Activated T-helper 2 cell treated with anti-CD3 and anti-CD28 coated beads, Interferon-gamma antibody, Interleukin-2, Interleukin-4, amounts not matched to agents 10 μg/mL and 5 μg/mL and 100 μg/mL, durations not matched to agents 14 hours and 24 hours and 36 hours (primary cell): Measurements from ENCODE around the gene POLG2. TPM values are rescaled to one million over a fixed set of nuclear protein-coding genes. Genes with fewer than 3 reads are reported as not detected.
A peak's percentile ranks its signal among the peaks of the same experiment; 100 is the strongest.
"Not testable (repeated sequence)": the region's sequence is repeated elsewhere in the genome, so short reads cannot be mapped to it uniquely, and the experiment has no call there.

Experiments
- DNase-seq: peaks from one replicate; pipeline ENCODE4 v3.0.0; 2021; ENCODE audit warnings: low spot score
- H3K27ac Mint-ChIP-seq: one replicate; pipeline ENCODE4 v1.8.0; 2021; ENCODE audit warnings: mixed read lengths
- H3K27me3 Mint-ChIP-seq: one replicate; pipeline ENCODE4 v1.8.0; 2021; ENCODE audit warnings: low read depth, mixed read lengths
- H3K36me3 Mint-ChIP-seq: one replicate; pipeline ENCODE4 v1.8.0; 2021; ENCODE audit warnings: low read depth, mixed read lengths
- H3K4me1 Mint-ChIP-seq: one replicate; pipeline ENCODE4 v1.8.0; 2021; ENCODE audit warnings: low read depth, mixed read lengths
- H3K4me3 Mint-ChIP-seq: one replicate; pipeline ENCODE4 v1.8.0; 2021; ENCODE audit warnings: low read depth, mild to moderate bottlenecking, moderate library complexity, mixed read lengths
- H3K9me3 Mint-ChIP-seq: one replicate; pipeline ENCODE4 v1.8.0; 2021; ENCODE audit warnings: mixed read lengths
- intact Hi-C: fragments of 100-400 bp; cut with micrococcal nuclease; formaldehyde crosslinking; loops from one replicate; pipeline ENCODE4 v1.15.1; 2023
- total RNA-seq: library from RNA; stranded (reverse); gene quantifications from 2 replicates; pipeline ENCODE4 v1.2.3, GENCODE V29; 2022

Gene POLG2
- total RNA-seq, 1 donor from 2014 or later = 33.8 TPM

DNA sequence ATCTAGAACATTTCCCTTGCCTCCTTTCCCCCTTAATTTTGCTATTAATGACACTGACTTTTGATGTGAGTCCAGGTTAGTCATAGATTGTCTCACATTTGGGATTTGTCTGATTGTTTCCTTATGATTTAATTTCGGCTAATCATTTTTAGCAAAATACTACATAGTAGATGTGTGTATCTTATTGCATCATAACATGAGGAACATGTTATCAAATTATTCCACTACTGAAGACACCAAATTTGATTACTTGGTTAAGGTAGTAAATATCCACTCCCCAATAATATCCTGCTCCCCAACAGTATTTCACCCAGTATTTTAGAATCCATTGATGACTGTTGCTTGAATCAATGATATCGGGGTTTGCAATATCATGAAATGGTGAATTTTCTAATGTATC, 2.7 kb downstream of the POLG2 start:
- H3K27ac Mint-ChIP-seq = peak overlapping the region; percentile 13

DNA sequence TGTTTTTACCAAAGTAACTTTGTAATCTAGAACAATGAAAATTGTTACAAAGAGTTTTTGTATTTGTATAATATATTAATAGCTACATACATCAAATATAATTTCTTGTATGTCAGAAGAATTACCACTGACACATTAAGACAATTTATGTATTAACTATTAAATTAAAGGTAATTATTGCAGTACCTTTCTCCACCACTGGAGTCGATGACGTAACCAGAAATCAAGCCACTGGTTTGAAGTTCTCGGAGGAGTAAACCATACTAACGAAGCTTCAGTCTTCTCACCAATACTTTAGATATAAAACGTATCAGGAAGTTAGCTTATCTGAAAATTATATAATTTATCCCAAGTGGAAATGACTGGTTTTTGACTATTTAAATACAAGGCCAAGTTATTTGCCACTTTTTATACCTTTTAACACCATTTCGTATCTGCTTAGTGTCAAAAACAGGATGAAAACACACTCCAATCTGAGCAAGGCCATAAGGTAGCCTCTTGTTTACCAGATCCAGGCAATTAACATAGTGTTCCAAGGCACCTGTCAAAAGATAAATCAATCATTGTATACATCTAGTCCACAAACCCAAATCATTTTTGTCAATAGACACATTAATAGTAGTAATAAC, 4.3 kb downstream of the POLG2 start:
- intact Hi-C loops = loop anchor here (5.0 kb wide), 1 partner anchor 35 kb away; no protein-coding TSS in a partner anchor
- H3K36me3 Mint-ChIP-seq = peaks cover 69% of the 10 kb centered on the region
- H3K4me1 Mint-ChIP-seq = peaks cover 26% of the 10 kb centered on the region
- no peak overlapping the region for H3K4me3 Mint-ChIP-seq
- no peaks in the 10 kb centered on the region for H3K9me3 Mint-ChIP-seq
- no peaks in the 10 kb centered on the region for H3K27me3 Mint-ChIP-seq
- H3K27ac Mint-ChIP-seq = no peak overlapping the region
- no peak for DNase-seq

More for the DNA sequence above, 2.7 kb downstream of the POLG2 start:
- intact Hi-C loops = loop anchor here (5.0 kb wide), 1 partner anchor 37 kb away; no protein-coding TSS in a partner anchor
- no peaks in the 10 kb centered on the region for H3K27me3 Mint-ChIP-seq
- peak overlapping the region; percentile 99 for H3K4me3 Mint-ChIP-seq
- peaks cover 71% of the 10 kb centered on the region for H3K36me3 Mint-ChIP-seq
- H3K4me1 Mint-ChIP-seq = peaks cover 38% of the 10 kb centered on the region
- no peaks in the 10 kb centered on the region for H3K9me3 Mint-ChIP-seq
- no peak for DNase-seq

DNA sequence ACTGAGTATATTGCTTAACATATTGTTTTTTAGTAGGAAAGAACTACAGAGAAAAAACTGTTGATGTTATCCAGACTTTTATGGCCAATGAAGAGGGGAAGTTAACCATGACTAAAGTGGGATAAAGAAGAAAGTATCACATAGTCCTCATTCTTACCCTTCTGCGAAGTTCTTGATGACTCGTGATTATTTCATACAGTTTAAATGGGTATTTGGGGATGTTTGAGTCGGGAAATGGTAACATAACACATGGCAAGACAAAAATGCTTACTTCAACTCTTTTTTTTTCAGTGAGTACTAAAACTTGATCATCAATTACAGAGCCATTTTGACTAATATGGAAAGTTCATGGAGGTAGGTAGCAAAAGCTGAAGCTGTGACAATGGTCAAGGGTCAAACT, 4.9 kb downstream of the POLG2 start:
- DNase-seq = no peak
- Mint-ChIP-seq H3K4me3 (no peak overlapping the region), H3K9me3 (no peaks in the 10 kb centered on the region), H3K27ac (no peak overlapping the region), H3K36me3 (peaks cover 66% of the 10 kb centered on the region), H3K4me1 (peaks cover 20% of the 10 kb centered on the region), H3K27me3 (no peaks in the 10 kb centered on the region)
- intact Hi-C loops = loop anchor here (1.0 to 5.0 kb wide), 2 partner anchors 35 to 72 kb away; no protein-coding TSS in a partner anchor

GRCh38 chr17:64491034-64491860, 5.6 kb downstream of the POLG2 start:
- Mint-ChIP-seq H3K27ac (no peak overlapping the region), H3K27me3 (no peaks in the 10 kb centered on the region), H3K4me1 (peaks cover 20% of the 10 kb centered on the region), H3K36me3 (peaks cover 64% of the 10 kb centered on the region), H3K4me3 (no peak overlapping the region), H3K9me3 (no peaks in the 10 kb centered on the region)
- DNase-seq = peak; percentile 47
- intact Hi-C loops = loop anchor here (1.0 to 5.0 kb wide), 2 partner anchors 34 to 71 kb away; no protein-coding TSS in a partner anchor

DNA sequence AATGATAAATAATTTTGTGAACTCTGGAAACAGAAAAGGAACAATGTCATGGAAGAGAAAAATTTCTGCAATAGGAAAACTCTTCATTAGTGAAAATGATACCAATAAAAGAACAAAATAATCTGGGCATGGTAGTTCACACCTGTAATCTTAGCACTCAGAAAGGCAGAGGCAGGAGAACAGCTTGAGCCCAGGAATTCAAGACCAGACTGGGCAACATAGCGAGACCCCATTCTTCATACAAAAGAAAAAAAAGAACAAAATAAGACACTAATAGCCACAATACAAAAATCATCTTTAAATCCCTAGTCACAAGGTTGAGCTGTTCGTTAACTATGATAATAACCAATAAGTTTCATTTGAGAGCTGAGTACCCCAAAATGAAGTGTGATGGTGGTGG, 8.6 kb downstream of the POLG2 start:
- DNase-seq = no peak
- Mint-ChIP-seq H3K4me3 (no peak overlapping the region), H3K9me3 (no peaks in the 10 kb centered on the region), H3K4me1 (peaks cover 15% of the 10 kb centered on the region), H3K36me3 (peaks cover 78% of the 10 kb centered on the region), H3K27me3 (no peaks in the 10 kb centered on the region), H3K27ac (no peak overlapping the region)
- intact Hi-C loops = no loop called here

- H3K9me3 Mint-ChIP-seq = no peaks in the 10 kb centered on the region
- H3K4me1 Mint-ChIP-seq = peaks cover 9% of the 10 kb centered on the region
- intact Hi-C loops = no loop called here
- no peak overlapping the region for H3K27ac Mint-ChIP-seq
- no peak overlapping the region for H3K4me3 Mint-ChIP-seq
- DNase-seq = no peak
- H3K27me3 Mint-ChIP-seq = no peaks in the 10 kb centered on the region
- peaks cover 67% of the 10 kb centered on the region for H3K36me3 Mint-ChIP-seq
Observed at GRCh38 chr17:64484380-64484779, 12.5 kb downstream of the POLG2 start.

DNA sequence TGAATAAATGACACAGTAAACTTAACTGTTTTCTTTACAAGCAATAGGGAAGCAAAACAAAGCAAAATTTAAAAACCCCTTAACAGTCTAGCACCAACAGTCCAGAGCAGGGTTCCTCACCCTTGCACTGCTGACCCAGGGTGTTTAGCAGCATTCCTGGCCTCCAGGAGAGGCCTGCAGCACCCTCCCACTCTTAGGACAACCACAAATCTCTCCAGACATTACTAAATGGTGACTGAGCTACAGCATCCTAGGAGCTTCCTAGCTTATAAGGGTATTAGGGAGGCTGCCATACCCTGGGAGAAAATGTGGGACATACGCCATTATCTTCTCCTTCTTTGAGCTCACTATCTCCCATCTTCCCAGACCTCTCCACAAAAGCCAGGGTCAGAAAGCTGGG, 15.9 kb downstream of the POLG2 start:
- peaks cover 9% of the 10 kb centered on the region for H3K4me1 Mint-ChIP-seq
- DNase-seq = no peak
- no peaks in the 10 kb centered on the region for H3K9me3 Mint-ChIP-seq
- H3K27ac Mint-ChIP-seq = no peak overlapping the region
- intact Hi-C loops = no loop called here
- peaks cover 59% of the 10 kb centered on the region for H3K36me3 Mint-ChIP-seq
- H3K27me3 Mint-ChIP-seq = no peaks in the 10 kb centered on the region
- no peak overlapping the region for H3K4me3 Mint-ChIP-seq

- no peak overlapping the region for H3K27ac Mint-ChIP-seq
- H3K4me3 Mint-ChIP-seq = no peak overlapping the region
- H3K9me3 Mint-ChIP-seq = no peaks in the 10 kb centered on the region
- no peaks in the 10 kb centered on the region for H3K27me3 Mint-ChIP-seq
- H3K4me1 Mint-ChIP-seq = no peaks in the 10 kb centered on the region
- intact Hi-C loops = no loop called here
- DNase-seq = no peak
- peaks cover 31% of the 10 kb centered on the region for H3K36me3 Mint-ChIP-seq
Observed at GRCh38 chr17:64477849-64478248, 19.0 kb downstream of the POLG2 start.

- Mint-ChIP-seq H3K4me3 (no peak overlapping the region), H3K9me3 (no peaks in the 10 kb centered on the region), H3K27me3 (no peaks in the 10 kb centered on the region), H3K36me3 (peaks cover 6% of the 10 kb centered on the region), H3K4me1 (no peaks in the 10 kb centered on the region), H3K27ac (no peak overlapping the region)
- intact Hi-C loops = no loop called here
- DNase-seq = no peak
Observed at GRCh38 chr17:64472564-64472963, 24.3 kb downstream of the POLG2 start.

DNA sequence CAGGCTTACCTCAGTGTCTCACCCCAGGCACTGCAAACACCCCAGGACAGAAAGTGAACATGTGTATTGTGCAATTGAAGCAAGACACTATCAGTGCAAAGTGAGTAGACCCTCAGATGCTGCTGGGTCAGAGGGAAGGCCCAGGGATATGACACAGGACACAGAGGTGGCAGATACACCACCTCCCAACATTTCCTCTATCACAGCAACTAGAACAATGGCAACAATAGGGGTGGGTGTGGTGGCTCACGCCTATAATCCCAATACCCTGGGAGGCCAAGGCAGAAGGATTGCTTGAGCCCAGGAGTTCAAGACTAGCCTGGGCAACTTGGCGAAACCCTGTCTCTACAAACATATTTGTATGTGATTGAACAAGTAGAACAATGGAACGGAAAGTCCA, 25.4 kb downstream of the POLG2 start:
- Mint-ChIP-seq H3K27me3 (no peaks in the 10 kb centered on the region), H3K27ac (no peak overlapping the region), H3K4me1 (no peaks in the 10 kb centered on the region), H3K9me3 (no peaks in the 10 kb centered on the region), H3K4me3 (no peak overlapping the region), H3K36me3 (no peaks in the 10 kb centered on the region)
- DNase-seq = no peak
- intact Hi-C loops = no loop called here

DNA sequence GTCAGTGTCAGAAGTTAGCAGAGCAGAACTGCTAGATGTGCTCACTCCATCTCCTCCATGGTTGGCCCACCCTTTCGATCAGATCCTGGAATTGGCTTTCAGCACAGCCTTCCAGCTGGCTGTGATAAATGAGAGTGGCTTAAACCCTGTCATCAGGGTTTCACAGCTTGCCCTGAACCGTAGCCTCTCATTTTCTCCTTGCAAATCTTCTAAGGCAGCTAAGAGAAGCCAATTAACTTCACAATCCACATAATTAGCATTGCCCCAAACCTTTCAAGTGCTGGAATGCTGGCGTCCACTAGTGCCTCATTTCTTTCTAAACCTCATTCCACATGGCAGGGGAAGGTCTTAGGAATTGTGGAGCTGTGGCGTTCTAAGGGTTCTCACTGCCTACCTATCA, 26.2 kb downstream of the POLG2 start:
- intact Hi-C loops = no loop called here

GRCh38 chr17:64466834-64467233, 30.0 kb downstream of the POLG2 start:
- DNase-seq, H3K4me1 Mint-ChIP-seq, H3K27ac Mint-ChIP-seq, H3K36me3 Mint-ChIP-seq, H3K4me3 Mint-ChIP-seq, H3K9me3 Mint-ChIP-seq, H3K27me3 Mint-ChIP-seq, intact Hi-C loops: not testable (repeated sequence)

More for the DNA sequence above, 26.2 kb downstream of the POLG2 start:
- Mint-ChIP-seq H3K27ac (no peak overlapping the region), H3K27me3 (no peaks in the 10 kb centered on the region), H3K36me3 (no peaks in the 10 kb centered on the region), H3K4me3 (no peak overlapping the region), H3K4me1 (no peaks in the 10 kb centered on the region), H3K9me3 (no peaks in the 10 kb centered on the region)
- no peak for DNase-seq
